A549 (cell line): Measurements from ENCODE around the gene APELA.

Source experiments
- CEBPB ChIP-seq, 2 experiments: fragments of >200 bp in 1 of 2; sonication (Bioruptor Twin) in 1 of 2; formaldehyde crosslinking in 1 of 2; IDR thresholded peaks; 2 replicates each; pipeline ENCODE4 v1.6.1; 2012 to 2016
- CHD2 ChIP-seq: fragments of 150-350 bp; IDR thresholded peaks from 2 replicates; pipeline ENCODE4 v1.6.1; 2014; ENCODE audit warnings: low read length; ENCODE audit not compliant: partially characterized antibody
- CTCF ChIP-seq: fragments of >200 bp; sonication (Bioruptor Twin); formaldehyde crosslinking; IDR thresholded peaks from 3 replicates; pipeline ENCODE4 v1.5.1; 2016
- EHMT2 ChIP-seq: fragments of 200-600 bp; sonication (generic); IDR thresholded peaks from 2 replicates; pipeline ENCODE4 v1.6.1; 2016; ENCODE audit warnings: antibody characterized with exemption, low read depth, mild to moderate bottlenecking, moderate library complexity
- POLR2A ChIP-seq: IDR thresholded peaks from 2 replicates; pipeline ENCODE4 v1.6.1; 2012; ENCODE audit warnings: mild to moderate bottlenecking, low read length
- SMC3 ChIP-seq: fragments of >200 bp; sonication (Bioruptor Twin); formaldehyde crosslinking; IDR thresholded peaks from 3 replicates; pipeline ENCODE4 v1.6.1; 2018; ENCODE audit warnings: inconsistent platforms

GRCh38 chr4:164876700-164877324 lies at the start of gene APELA:
- TF ChIP-seq POLR2A (no peak), CHD2 (no peak), EHMT2 (no peak), CEBPB (IDR thresholded peaks at IDR 0.05) (no peak), CTCF (no peak), SMC3 (no peak)
